Activated CD8-positive, alpha-beta T cell treated with anti-CD3 and anti-CD28 coated beads for 36 hours (primary cell): ENCODE results near the gene BACE2. TPM values are rescaled to one million over a fixed set of nuclear protein-coding genes. Genes with fewer than 3 reads are reported as not detected.
A peak's percentile ranks its signal among the peaks of the same experiment; 100 is the strongest.

ENCODE experiments used
- ATAC-seq: fragments of 200-7000 bp; cut with Tn5 transposase; one replicate; pipeline ENCODE4 v1.10.0; 2021; ENCODE audit warnings: mild to moderate bottlenecking, moderate library complexity
- CTCF ChIA-PET: fragments of 350-600 bp; sonication (Branson Sonifier 250); formaldehyde crosslinking; loops from one replicate; lab custom pipeline; 2021; ENCODE audit warnings: antibody characterized with exemption; lab: Charles Lee
- POLR2A ChIA-PET: fragments of 350-600 bp; sonication (Branson Sonifier 250); formaldehyde crosslinking; loops from one replicate; lab custom pipeline; 2021; ENCODE audit warnings: antibody characterized with exemption; lab: Charles Lee
- DNase-seq: peaks from one replicate; pipeline ENCODE4 v3.0.0-alpha.2; 2020
- H3K27ac Mint-ChIP-seq: one replicate; pipeline ENCODE4 v1.8.0; 2021; ENCODE audit warnings: mild to moderate bottlenecking, mixed read lengths
- H3K27me3 Mint-ChIP-seq: one replicate; pipeline ENCODE4 v1.8.0; 2021; ENCODE audit warnings: mixed read lengths
- H3K36me3 Mint-ChIP-seq: one replicate; pipeline ENCODE4 v1.8.0; 2021; ENCODE audit warnings: low read depth, mixed read lengths
- H3K4me1 Mint-ChIP-seq: one replicate; pipeline ENCODE4 v1.8.0; 2021; ENCODE audit warnings: low read depth, mixed read lengths
- H3K4me3 Mint-ChIP-seq: one replicate; pipeline ENCODE4 v1.8.0; 2021; ENCODE audit warnings: mild to moderate bottlenecking, moderate library complexity, mixed read lengths
- H3K9me3 Mint-ChIP-seq: one replicate; pipeline ENCODE4 v1.8.0; 2021; ENCODE audit warnings: mixed read lengths
- CTCF ChIP-seq: fragments of 200-600 bp; IDR thresholded peaks from one replicate; pipeline ENCODE4 v1.8.0; 2022; ENCODE audit warnings: antibody characterized with exemption, mild to moderate bottlenecking
- intact Hi-C: fragments of 100-400 bp; cut with micrococcal nuclease; formaldehyde crosslinking; loops from one replicate; pipeline ENCODE4 v1.10.0; 2022
- total RNA-seq, 2 experiments: library from RNA; stranded (reverse); gene quantifications; one replicate each; pipeline ENCODE4 v1.2.3, GENCODE V29; 2021

BACE2 gene
- total RNA-seq, 2 experiments from 2014 or later = 1.1 to 2.0 TPM

GRCh38 chr21:41277846-41278245 lies 109.9 kb downstream of the BACE2 start:
- Mint-ChIP-seq H3K4me3 (no peak overlapping the region), H3K27ac (no peak overlapping the region), H3K9me3 (peaks cover 1% of the 10 kb centered on the region), H3K4me1 (no peaks in the 10 kb centered on the region), H3K36me3 (no peaks in the 10 kb centered on the region), H3K27me3 (peaks cover 12% of the 10 kb centered on the region)
- POLR2A ChIA-PET = no interaction called here
- ATAC-seq (no peak), DNase-seq (no peak)
- CTCF ChIA-PET = no interaction called here
- intact Hi-C loops = no loop called here
- no peak for TF ChIP-seq CTCF

GRCh38 chr21:41280115-41280919 lies 112.4 kb downstream of the BACE2 start:
- ChIA-PET CTCF (interaction anchor here (2.9 to 4.2 kb wide), 2 partner anchors 12 to 180 kb away, joined by 11 to 20 read pairs; no protein-coding TSS in a partner anchor), POLR2A (no interaction called here)
- intact Hi-C loops = no loop called here
- Mint-ChIP-seq H3K9me3 (no peaks in the 10 kb centered on the region), H3K4me1 (no peaks in the 10 kb centered on the region), H3K27me3 (peaks cover 15% of the 10 kb centered on the region), H3K36me3 (no peaks in the 10 kb centered on the region), H3K27ac (no peak overlapping the region), H3K4me3 (no peak overlapping the region)
- DNase-seq (no peak), ATAC-seq (no peak)
- TF ChIP-seq CTCF = no peak

- CTCF ChIA-PET = interaction anchor here (0.7 to 4.2 kb wide), 28 partner anchors 9 to 835 kb away, joined by 3 to 32 read pairs (median 7); partner anchors contain the start of gene MX2
- Mint-ChIP-seq H3K9me3 (no peaks in the 10 kb centered on the region), H3K4me3 (no peak overlapping the region), H3K36me3 (no peaks in the 10 kb centered on the region), H3K4me1 (no peaks in the 10 kb centered on the region), H3K27me3 (peaks cover 13% of the 10 kb centered on the region), H3K27ac (no peak overlapping the region)
- ATAC-seq (no peak), DNase-seq (no peak)
- POLR2A ChIA-PET = interaction anchor here (0.7 kb wide), 1 partner anchor 160 kb away, joined by 3 read pairs; no protein-coding TSS in a partner anchor
- TF ChIP-seq CTCF = no peak
- intact Hi-C loops = no loop called here
Measured at GRCh38 chr21:41282412-41282811, 114.5 kb downstream of the BACE2 start.

GRCh38 chr21:41283211-41283818 lies 115.4 kb downstream of the BACE2 start:
- POLR2A ChIA-PET = interaction anchor here (0.7 to 0.9 kb wide), 2 partner anchors 9 to 161 kb away, joined by 3 to 4 read pairs; no protein-coding TSS in a partner anchor
- Mint-ChIP-seq H3K9me3 (no peaks in the 10 kb centered on the region), H3K36me3 (no peaks in the 10 kb centered on the region), H3K27me3 (peaks cover 11% of the 10 kb centered on the region), H3K4me3 (no peak overlapping the region), H3K27ac (no peak overlapping the region), H3K4me1 (no peaks in the 10 kb centered on the region)
- intact Hi-C loops = loop anchor here (1.0 kb wide), 1 partner anchor 177 kb away; no protein-coding TSS in a partner anchor
- CTCF ChIA-PET = interaction anchor here (0.7 to 4.2 kb wide), 63 partner anchors 9 to 834 kb away, joined by 3 to 32 read pairs (median 4); partner anchors contain the start of gene MX2
- peak; percentile 86 for TF ChIP-seq CTCF
- DNase-seq (peak; percentile 45), ATAC-seq (peak; percentile 93)
